Hepatocyte (in vitro differentiated cells): Measurements from ENCODE around the gene VGLL4. TPM values are rescaled to one million over a fixed set of nuclear protein-coding genes. Genes with fewer than 3 reads are reported as not detected.

Experiments used
- DNase-seq: peaks from one replicate; pipeline ENCODE4 v3.0.0-alpha.2; 2016; ENCODE audit warnings: low spot score
- H2AFZ ChIP-seq: fragments of 200-600 bp; sonication (generic); 2 replicates; pipeline ENCODE4 v1.6.0; 2016; ENCODE audit warnings: antibody characterized with exemption, mild to moderate bottlenecking
- H3K27ac ChIP-seq: fragments of 200-600 bp; sonication (generic); 2 replicates; pipeline ENCODE4 v1.5.1; 2016; ENCODE audit warnings: mild to moderate bottlenecking
- H3K27me3 ChIP-seq: fragments of 200-600 bp; sonication (generic); 2 replicates; pipeline ENCODE4 v1.6.1; 2016
- H3K36me3 ChIP-seq: fragments of 200-600 bp; sonication (generic); replicated peaks from 2 replicates; pipeline ENCODE4 v1.5.1; 2016; ENCODE audit warnings: low read depth; ENCODE audit not compliant: insufficient read depth
- H3K4me1 ChIP-seq: fragments of 200-600 bp; sonication (generic); 2 replicates; pipeline ENCODE4 v1.5.1; 2016; ENCODE audit warnings: mild to moderate bottlenecking, moderate library complexity; ENCODE audit not compliant: insufficient read depth
- H3K4me2 ChIP-seq: fragments of 200-600 bp; sonication (generic); 2 replicates; pipeline ENCODE4 v1.6.0; 2016
- H3K4me3 ChIP-seq: fragments of 200-600 bp; sonication (generic); 2 replicates; pipeline ENCODE4 v1.5.1; 2016; ENCODE audit warnings: mild to moderate bottlenecking
- H3K79me2 ChIP-seq: fragments of 200-600 bp; sonication (generic); 2 replicates; pipeline ENCODE4 v1.6.0; 2017; ENCODE audit warnings: mild to moderate bottlenecking
- H3K9me2 ChIP-seq: fragments of 200-600 bp; sonication (generic); replicated peaks from 2 replicates; pipeline ENCODE4 v1.6.0; 2017; ENCODE audit warnings: mild to moderate bottlenecking; ENCODE audit not compliant: insufficient read depth
- H3K9me3 ChIP-seq: fragments of 200-600 bp; sonication (generic); 2 replicates; pipeline ENCODE4 v1.5.1; 2016; ENCODE audit warnings: low read depth, mild to moderate bottlenecking
- H4K20me1 ChIP-seq: fragments of 200-600 bp; sonication (generic); 2 replicates; pipeline ENCODE4 v1.6.0; 2016; ENCODE audit warnings: mild to moderate bottlenecking; ENCODE audit not compliant: insufficient read depth, poor library complexity, severe bottlenecking
- CTCF ChIP-seq: fragments of 200-600 bp; sonication (generic); IDR thresholded peaks from 2 replicates; pipeline ENCODE4 v1.5.1; 2016; ENCODE audit warnings: antibody characterized with exemption, mild to moderate bottlenecking; ENCODE audit not compliant: poor library complexity
- EZH2 ChIP-seq: fragments of 200-600 bp; sonication (generic); IDR thresholded peaks from 2 replicates; pipeline ENCODE4 v1.6.1; 2016; ENCODE audit warnings: antibody characterized with exemption, mild to moderate bottlenecking, borderline replicate concordance
- EZH2phosphoT487 ChIP-seq: fragments of 200-600 bp; sonication (generic); IDR thresholded peaks from one replicate; pipeline ENCODE4 v1.6.1; 2018; ENCODE audit warnings: antibody characterized with exemption, mild to moderate bottlenecking, low read depth, moderate library complexity; ENCODE audit not compliant: unreplicated experiment, severe bottlenecking
- WGBS: methylation state at CpG from one replicate; pipeline ENCODE4 v1.1.6; 2016; ENCODE audit warnings: low lambda C conversion rate; ENCODE audit errors: missing lambda C conversion rate; 5-methylcytosine and 5-hydroxymethylcytosine counted together
- polyA plus RNA-seq: library from polyadenylated mRNA; unstranded; fragments of >200 nt; fragmentation: Nextera tagmentation; extraction: Ambion mirVana; gene quantifications from 2 replicates; pipeline ENCODE4 v1.2.1, GENCODE V29; 2016
- total RNA-seq: library from RNA; depleted of rRNA; stranded (reverse); fragments of >200 nt; gene quantifications from 2 replicates; pipeline ENCODE4 v1.2.3, GENCODE V29; 2014

Gene VGLL4
- total and polyA plus RNA-seq, 2 experiments from 2014 or later, result 57.9 to 109 TPM

DNA sequence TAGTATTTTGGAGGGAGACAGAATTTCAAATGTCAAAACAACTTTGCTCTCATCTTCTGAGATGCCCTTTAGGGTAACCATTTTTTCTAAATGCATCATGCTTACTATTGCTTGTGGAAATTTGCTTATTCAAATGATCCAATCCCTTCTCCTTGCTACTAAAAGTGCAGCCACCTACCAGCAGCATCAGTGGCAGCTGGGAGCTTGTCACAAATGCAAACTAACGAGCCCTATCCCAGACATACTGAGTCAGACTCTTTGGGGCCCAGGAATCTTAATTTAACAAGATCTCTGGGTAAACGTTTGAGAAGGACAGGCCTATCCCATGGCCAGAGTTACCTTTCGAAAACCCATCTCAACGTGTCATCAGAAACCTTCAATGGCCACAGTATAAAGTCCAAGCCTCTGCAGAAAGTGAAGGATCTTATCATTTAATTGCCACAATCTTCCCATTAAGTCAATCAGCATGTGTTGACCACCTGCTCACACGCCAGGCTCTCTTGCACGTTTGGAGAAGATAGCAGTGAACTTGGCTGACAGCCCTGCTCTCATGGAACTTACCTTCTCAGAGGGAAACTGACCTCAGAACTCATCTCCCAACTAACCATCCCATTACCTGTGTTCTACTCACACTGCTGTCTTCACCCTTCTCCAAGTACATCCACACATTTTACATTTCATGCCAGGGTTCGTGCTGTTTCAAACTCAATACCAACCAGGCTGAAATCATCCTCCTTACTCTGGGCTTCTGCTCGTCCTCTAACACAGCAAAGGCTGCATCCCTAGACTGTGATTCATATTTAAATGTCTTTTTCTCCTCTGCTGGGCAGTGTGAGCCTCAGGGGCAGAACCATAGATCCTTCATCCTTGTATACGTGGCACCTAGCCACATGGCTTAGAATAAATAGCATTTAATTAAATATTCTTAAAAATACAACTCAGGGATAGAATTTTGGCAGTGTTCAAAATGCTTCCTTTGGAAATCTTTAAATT lies 24.8 kb upstream of the VGLL4 start:
- peak; percentile 17 for DNase-seq
- TF ChIP-seq EZH2phosphoT487 (no peak), EZH2 (no peak), CTCF (no peak)
- H4K20me1 ChIP-seq, result peaks cover 5% of the 10 kb centered on the region
- 70% methylated on average over 9 of the region's 9 CpGs for WGBS
- H3K4me3 ChIP-seq, result no peak overlapping the region
- no peak overlapping the region for H3K4me2 ChIP-seq
- H3K9me2 ChIP-seq, result no peaks in the 10 kb centered on the region
- H3K27me3 ChIP-seq, result no peaks in the 10 kb centered on the region
- peaks cover 9% of the 10 kb centered on the region for H3K4me1 ChIP-seq
- H2AFZ ChIP-seq, result no peak overlapping the region
- H3K79me2 ChIP-seq, result peaks cover 55% of the 10 kb centered on the region
- peak overlapping the region; percentile 50 for H3K27ac ChIP-seq
- H3K9me3 ChIP-seq, result no peaks in the 10 kb centered on the region
- H3K36me3 ChIP-seq, result no peaks in the 10 kb centered on the region

DNA sequence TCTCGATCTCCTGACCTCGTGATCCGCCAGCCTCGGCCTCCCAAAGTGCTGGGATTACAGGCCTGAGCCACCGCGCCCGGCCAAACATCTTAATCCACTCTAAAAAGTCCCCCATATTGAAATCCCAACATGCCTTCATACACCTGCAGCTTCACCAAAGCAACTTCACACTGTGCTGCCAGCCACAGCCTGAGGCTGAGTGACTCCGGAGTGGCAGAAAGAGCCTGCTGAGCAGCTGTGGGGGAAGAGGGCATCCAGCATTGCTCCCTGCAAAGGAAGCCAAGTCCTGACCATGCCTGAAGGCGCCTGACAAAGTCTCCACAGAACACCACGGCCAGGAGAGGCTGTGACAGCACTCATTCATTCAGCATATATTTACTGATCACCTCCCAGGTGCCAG lies 21.6 kb upstream of the VGLL4 start:
- Histone ChIP-seq H3K4me2 (no peak overlapping the region), H3K79me2 (peaks cover 60% of the 10 kb centered on the region), H3K27me3 (no peaks in the 10 kb centered on the region), H3K27ac (no peak overlapping the region), H3K9me3 (no peaks in the 10 kb centered on the region), H3K4me3 (no peak overlapping the region), H3K36me3 (no peaks in the 10 kb centered on the region), H4K20me1 (no peaks in the 10 kb centered on the region), H3K9me2 (no peaks in the 10 kb centered on the region), H3K4me1 (peaks cover 2% of the 10 kb centered on the region), H2AFZ (no peak overlapping the region)
- no peak for TF ChIP-seq EZH2phosphoT487
- no peak for TF ChIP-seq CTCF
- no peak for TF ChIP-seq EZH2
- no peak for DNase-seq
- WGBS, result 96% methylated on average over 9 of the region's 10 CpGs

DNA sequence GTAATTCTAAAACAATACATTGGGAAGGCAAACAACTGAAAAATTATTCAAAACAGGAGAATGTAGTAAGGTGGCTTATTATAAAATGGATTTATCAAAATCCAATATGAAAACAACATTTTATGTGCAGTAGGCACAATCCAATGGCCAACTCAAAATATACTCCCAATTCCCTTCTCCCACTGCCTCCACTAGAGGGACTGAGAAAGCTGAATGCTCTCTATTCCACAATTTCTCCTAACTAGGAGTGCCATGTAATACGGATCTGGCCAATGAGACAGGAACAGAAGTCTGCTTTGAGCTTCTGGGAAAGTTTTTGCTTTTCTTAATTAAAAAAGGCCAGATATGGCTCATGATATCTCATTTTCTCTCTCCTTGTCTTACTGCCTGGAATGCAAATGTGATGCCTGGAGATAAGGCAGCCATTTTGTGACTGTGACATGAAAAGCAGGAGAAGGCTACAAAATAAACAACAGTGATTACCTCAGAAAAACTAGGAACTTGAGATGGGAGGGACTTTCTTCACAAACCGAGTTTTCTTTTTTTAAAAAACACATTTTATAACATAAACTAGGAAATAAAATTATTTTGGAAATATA lies 18.8 kb upstream of the VGLL4 start:
- no peaks in the 10 kb centered on the region for H3K9me2 ChIP-seq
- H2AFZ ChIP-seq, result no peak overlapping the region
- no peaks in the 10 kb centered on the region for H3K36me3 ChIP-seq
- WGBS, result 84% methylated on average over 2 of the region's 2 CpGs
- H3K4me3 ChIP-seq, result no peak overlapping the region
- no peaks in the 10 kb centered on the region for H4K20me1 ChIP-seq
- H3K4me1 ChIP-seq, result peaks cover 4% of the 10 kb centered on the region
- TF ChIP-seq EZH2, result no peak
- TF ChIP-seq EZH2phosphoT487, result no peak
- TF ChIP-seq CTCF, result no peak
- no peak overlapping the region for H3K27ac ChIP-seq
- no peaks in the 10 kb centered on the region for H3K9me3 ChIP-seq
- peaks cover 74% of the 10 kb centered on the region for H3K79me2 ChIP-seq
- no peaks in the 10 kb centered on the region for H3K27me3 ChIP-seq
- no peak for DNase-seq
- no peak overlapping the region for H3K4me2 ChIP-seq
